WTC11 (cell line): ENCODE measurements around the gene INHA. TPM values are rescaled to one million over a fixed set of nuclear protein-coding genes. Genes with fewer than 3 reads are reported as not detected.

Experiments
- ATAC-seq: fragments of 200-7000 bp; cut with Tn5 transposase; 2 replicates; pipeline ENCODE4 v1.10.0; 2021; ENCODE audit warnings: mild to moderate bottlenecking, moderate library complexity
- CTCF ChIA-PET: fragments of 300-600 bp; sonication (Branson Sonifier 250); formaldehyde crosslinking; loops from one replicate; lab custom pipeline; 2021; ENCODE audit warnings: antibody characterized with exemption; lab: Charles Lee
- POLR2A ChIA-PET: fragments of 350-600 bp; sonication (Branson Sonifier 250); formaldehyde crosslinking; loops from one replicate; lab custom pipeline; 2021; ENCODE audit warnings: antibody characterized with exemption; lab: Charles Lee
- DNase-seq: peaks from one replicate; pipeline ENCODE4 v3.0.0; 2021; ENCODE audit warnings: low spot score
- H3K27ac Mint-ChIP-seq: 2 replicates; pipeline ENCODE4 v1.8.0; 2021; ENCODE audit warnings: mixed read lengths
- H3K27me3 Mint-ChIP-seq: 2 replicates; pipeline ENCODE4 v1.8.0; 2021; ENCODE audit warnings: low read depth, mild to moderate bottlenecking, moderate library complexity, mixed read lengths
- H3K36me3 Mint-ChIP-seq: 2 replicates; pipeline ENCODE4 v1.8.0; 2021; ENCODE audit warnings: mixed read lengths
- H3K4me1 Mint-ChIP-seq: 2 replicates; pipeline ENCODE4 v1.8.0; 2022; ENCODE audit warnings: mixed read lengths
- H3K4me3 Mint-ChIP-seq: 2 replicates; pipeline ENCODE4 v1.8.0; 2021; ENCODE audit warnings: mild to moderate bottlenecking, moderate library complexity, mixed read lengths
- H3K9me3 Mint-ChIP-seq: 2 replicates; pipeline ENCODE4 v1.8.0; 2021; ENCODE audit warnings: mixed read lengths
- ATF3 ChIP-seq: sonication (generic); formaldehyde crosslinking; conservative IDR thresholded peaks from 2 replicates; pipeline ENCODE4 v1.8.1; 2022; ENCODE audit warnings: mild to moderate bottlenecking, missing genetic modification reagents
- CREM ChIP-seq: sonication (generic); formaldehyde crosslinking; IDR thresholded peaks from 2 replicates; pipeline ENCODE4 v1.8.1; 2022; ENCODE audit warnings: mild to moderate bottlenecking, missing genetic modification reagents, moderate library complexity
- FOXJ3 ChIP-seq: sonication (generic); formaldehyde crosslinking; IDR thresholded peaks from 2 replicates; pipeline ENCODE4 v1.9.0; 2021; ENCODE audit warnings: missing genetic modification reagents, mild to moderate bottlenecking, borderline replicate concordance
- FOXK1 ChIP-seq: sonication (generic); formaldehyde crosslinking; IDR thresholded peaks from 2 replicates; pipeline ENCODE4 v1.8.0; 2022; ENCODE audit warnings: mild to moderate bottlenecking, moderate library complexity, missing genetic modification reagents
- HMGXB4 ChIP-seq: sonication (generic); formaldehyde crosslinking; IDR thresholded peaks from 2 replicates; pipeline ENCODE4 v1.8.1; 2023; ENCODE audit warnings: mild to moderate bottlenecking, moderate library complexity, missing genetic modification reagents
- KAT7 ChIP-seq: sonication (generic); formaldehyde crosslinking; IDR thresholded peaks from 2 replicates; pipeline ENCODE4 v1.8.1; 2023; ENCODE audit warnings: missing genetic modification reagents, mild to moderate bottlenecking, borderline replicate concordance
- MXD4 ChIP-seq: fragments of 250-450 bp; sonication (Bioruptor Pico); IDR thresholded peaks from 2 replicates; pipeline ENCODE4 v1.8.0; 2021; ENCODE audit warnings: mild to moderate bottlenecking, moderate library complexity, borderline replicate concordance
- MYBL2 ChIP-seq: sonication (generic); formaldehyde crosslinking; IDR thresholded peaks from 2 replicates; pipeline ENCODE4 v1.8.1; 2023; ENCODE audit warnings: mild to moderate bottlenecking, moderate library complexity, missing genetic modification reagents
- PREB ChIP-seq: sonication (generic); formaldehyde crosslinking; IDR thresholded peaks from 2 replicates; pipeline ENCODE4 v1.8.1; 2022; ENCODE audit warnings: mild to moderate bottlenecking, missing genetic modification reagents, moderate library complexity, borderline replicate concordance
- RORB ChIP-seq: fragments of 250-450 bp; sonication (Bioruptor Pico); IDR thresholded peaks from 2 replicates; pipeline ENCODE4 v1.9.0; 2021; ENCODE audit warnings: mild to moderate bottlenecking
- SP1 ChIP-seq: sonication (generic); formaldehyde crosslinking; conservative IDR thresholded peaks from 2 replicates; pipeline ENCODE4 v1.8.1; 2022; ENCODE audit warnings: missing genetic modification reagents
- TEAD1 ChIP-seq: sonication (generic); formaldehyde crosslinking; IDR thresholded peaks from 2 replicates; pipeline ENCODE4 v1.8.0; 2022; ENCODE audit warnings: mild to moderate bottlenecking, missing genetic modification reagents
- TP53 ChIP-seq: sonication (generic); formaldehyde crosslinking; IDR thresholded peaks from 2 replicates; pipeline ENCODE4 v1.8.1; 2023; ENCODE audit warnings: mild to moderate bottlenecking, missing genetic modification reagents
- ZNF232 ChIP-seq: sonication (generic); formaldehyde crosslinking; IDR thresholded peaks from 2 replicates; pipeline ENCODE4 v1.8.0; 2022; ENCODE audit warnings: mild to moderate bottlenecking, missing genetic modification reagents
- total RNA-seq: library from RNA; stranded (reverse); gene quantifications from 3 replicates; pipeline ENCODE4 v1.2.3, GENCODE V29; 2021
- TF ChIP-seq, protein P1 (sequence below): sonication (generic); formaldehyde crosslinking; IDR thresholded peaks from 2 replicates; pipeline ENCODE4 v1.8.0; 2022; ENCODE audit warnings: mild to moderate bottlenecking, missing genetic modification reagents
- TF ChIP-seq, protein P2 (sequence below): fragments of 250-450 bp; sonication (Bioruptor Pico); IDR thresholded peaks from 2 replicates; pipeline ENCODE4 v1.9.0; 2021; ENCODE audit warnings: mild to moderate bottlenecking, borderline replicate concordance
- TF ChIP-seq, protein P3 (sequence below): fragments of 200-600 bp; IDR thresholded peaks from 2 replicates; pipeline ENCODE4 v1.8.0; 2022; ENCODE audit warnings: antibody characterized with exemption
- TF ChIP-seq, protein P4 (sequence below): sonication (generic); formaldehyde crosslinking; IDR thresholded peaks from 2 replicates; pipeline ENCODE4 v1.8.1; 2023; ENCODE audit warnings: mild to moderate bottlenecking, missing genetic modification reagents

Gene INHA
- total RNA-seq, 1 experiment from 2014 or later: 1.4 TPM

GRCh38 chr2:219540784-219541504 lies 31.2 kb upstream of the INHA start (continued):
- no peak for TF ChIP-seq PREB (CRISPR knock-in tag)
- no peak for TF ChIP-seq TP53 (CRISPR knock-in tag)

DNA sequence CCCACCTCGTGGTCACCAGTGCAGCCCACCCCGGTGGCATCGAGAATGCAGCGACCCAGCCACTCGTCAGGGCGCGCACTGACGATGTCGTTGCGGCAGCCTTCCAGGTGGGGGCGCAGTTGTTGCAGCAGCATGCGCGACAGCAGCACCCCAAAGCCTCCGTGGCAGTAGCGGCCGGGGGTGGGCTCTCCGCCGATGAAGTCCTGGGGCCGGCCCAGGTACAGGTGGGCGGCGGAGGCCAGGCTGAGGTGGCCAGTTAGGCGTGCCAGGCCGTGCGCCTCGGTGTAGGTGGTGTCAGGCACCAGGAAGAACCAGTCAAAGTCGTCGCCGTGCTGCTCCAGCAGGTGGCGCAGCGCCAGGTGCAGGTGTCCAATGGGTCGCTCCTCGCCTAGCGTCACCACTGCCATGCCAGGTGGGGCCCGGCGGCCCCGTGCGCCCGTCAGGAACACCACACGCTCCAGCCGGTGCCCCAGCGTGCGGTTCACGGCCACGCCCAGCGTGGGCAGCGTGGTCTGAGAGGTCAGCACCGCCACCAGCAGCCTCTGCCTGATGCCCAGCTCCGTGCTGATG lies 30.4 kb upstream of the INHA start:
- Mint-ChIP-seq H3K36me3 (peaks cover 22% of the 10 kb centered on the region), H3K9me3 (no peaks in the 10 kb centered on the region), H3K27ac (no peak overlapping the region), H3K4me3 (peak overlapping the region; percentile 86), H3K4me1 (peaks cover 36% of the 10 kb centered on the region), H3K27me3 (peaks cover 22% of the 10 kb centered on the region)
- ATAC-seq (peak; percentile 23), DNase-seq (peak; percentile 94)
- ChIA-PET POLR2A (interaction anchor here (0.6 to 1.1 kb wide), 2 partner anchors 53 to 539 kb away, joined by 3 to 5 read pairs; no protein-coding TSS in a partner anchor), CTCF (interaction anchor here (0.5 to 41.3 kb wide), 39 partner anchors 11 to 1648 kb away, joined by 3 to 2316 read pairs (median 4); partner anchors contain the start of genes DNPEP, GMPPA, OBSL1 and STK11IP)
- TF ChIP-seq FOXJ3 (CRISPR knock-in tag) (no peak), HMGXB4 (CRISPR knock-in tag) (peak; percentile 99), ZNF232 (CRISPR knock-in tag) (no peak), SP1 (CRISPR knock-in tag) (peak; percentile 56), FOXK1 (CRISPR knock-in tag) (peak; percentile 83), ATF3 (0 out of 2 replicates have a peak, but pooled peaks have one; percentile 28), MXD4 (CRISPR knock-in tag) (no peak), CREM (CRISPR knock-in tag) (peak; percentile 72; the same call in 1 of the 2 replicates), MYBL2 (CRISPR knock-in tag) (no peak), TEAD1 (CRISPR knock-in tag) (peak; percentile 30; the same call in 1 of the 2 replicates), KAT7 (0 out of 2 replicates have a peak, but pooled peaks have one; percentile 51), RORB (CRISPR knock-in tag) (no peak)
- TF ChIP-seq, protein P1, sequence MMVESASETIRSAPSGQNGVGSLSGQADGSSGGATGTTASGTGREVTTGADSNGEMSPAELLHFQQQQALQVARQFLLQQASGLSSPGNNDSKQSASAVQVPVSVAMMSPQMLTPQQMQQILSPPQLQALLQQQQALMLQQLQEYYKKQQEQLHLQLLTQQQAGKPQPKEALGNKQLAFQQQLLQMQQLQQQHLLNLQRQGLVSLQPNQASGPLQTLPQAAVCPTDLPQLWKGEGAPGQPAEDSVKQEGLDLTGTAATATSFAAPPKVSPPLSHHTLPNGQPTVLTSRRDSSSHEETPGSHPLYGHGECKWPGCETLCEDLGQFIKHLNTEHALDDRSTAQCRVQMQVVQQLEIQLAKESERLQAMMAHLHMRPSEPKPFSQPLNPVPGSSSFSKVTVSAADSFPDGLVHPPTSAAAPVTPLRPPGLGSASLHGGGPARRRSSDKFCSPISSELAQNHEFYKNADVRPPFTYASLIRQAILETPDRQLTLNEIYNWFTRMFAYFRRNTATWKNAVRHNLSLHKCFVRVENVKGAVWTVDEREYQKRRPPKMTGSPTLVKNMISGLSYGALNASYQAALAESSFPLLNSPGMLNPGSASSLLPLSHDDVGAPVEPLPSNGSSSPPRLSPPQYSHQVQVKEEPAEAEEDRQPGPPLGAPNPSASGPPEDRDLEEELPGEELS (CRISPR knock-in tag): peak; percentile 61; the same call in 1 of the 2 replicates
- TF ChIP-seq, protein P2, sequence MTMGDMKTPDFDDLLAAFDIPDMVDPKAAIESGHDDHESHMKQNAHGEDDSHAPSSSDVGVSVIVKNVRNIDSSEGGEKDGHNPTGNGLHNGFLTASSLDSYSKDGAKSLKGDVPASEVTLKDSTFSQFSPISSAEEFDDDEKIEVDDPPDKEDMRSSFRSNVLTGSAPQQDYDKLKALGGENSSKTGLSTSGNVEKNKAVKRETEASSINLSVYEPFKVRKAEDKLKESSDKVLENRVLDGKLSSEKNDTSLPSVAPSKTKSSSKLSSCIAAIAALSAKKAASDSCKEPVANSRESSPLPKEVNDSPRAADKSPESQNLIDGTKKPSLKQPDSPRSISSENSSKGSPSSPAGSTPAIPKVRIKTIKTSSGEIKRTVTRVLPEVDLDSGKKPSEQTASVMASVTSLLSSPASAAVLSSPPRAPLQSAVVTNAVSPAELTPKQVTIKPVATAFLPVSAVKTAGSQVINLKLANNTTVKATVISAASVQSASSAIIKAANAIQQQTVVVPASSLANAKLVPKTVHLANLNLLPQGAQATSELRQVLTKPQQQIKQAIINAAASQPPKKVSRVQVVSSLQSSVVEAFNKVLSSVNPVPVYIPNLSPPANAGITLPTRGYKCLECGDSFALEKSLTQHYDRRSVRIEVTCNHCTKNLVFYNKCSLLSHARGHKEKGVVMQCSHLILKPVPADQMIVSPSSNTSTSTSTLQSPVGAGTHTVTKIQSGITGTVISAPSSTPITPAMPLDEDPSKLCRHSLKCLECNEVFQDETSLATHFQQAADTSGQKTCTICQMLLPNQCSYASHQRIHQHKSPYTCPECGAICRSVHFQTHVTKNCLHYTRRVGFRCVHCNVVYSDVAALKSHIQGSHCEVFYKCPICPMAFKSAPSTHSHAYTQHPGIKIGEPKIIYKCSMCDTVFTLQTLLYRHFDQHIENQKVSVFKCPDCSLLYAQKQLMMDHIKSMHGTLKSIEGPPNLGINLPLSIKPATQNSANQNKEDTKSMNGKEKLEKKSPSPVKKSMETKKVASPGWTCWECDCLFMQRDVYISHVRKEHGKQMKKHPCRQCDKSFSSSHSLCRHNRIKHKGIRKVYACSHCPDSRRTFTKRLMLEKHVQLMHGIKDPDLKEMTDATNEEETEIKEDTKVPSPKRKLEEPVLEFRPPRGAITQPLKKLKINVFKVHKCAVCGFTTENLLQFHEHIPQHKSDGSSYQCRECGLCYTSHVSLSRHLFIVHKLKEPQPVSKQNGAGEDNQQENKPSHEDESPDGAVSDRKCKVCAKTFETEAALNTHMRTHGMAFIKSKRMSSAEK: no peak
- TF ChIP-seq, protein P3, sequence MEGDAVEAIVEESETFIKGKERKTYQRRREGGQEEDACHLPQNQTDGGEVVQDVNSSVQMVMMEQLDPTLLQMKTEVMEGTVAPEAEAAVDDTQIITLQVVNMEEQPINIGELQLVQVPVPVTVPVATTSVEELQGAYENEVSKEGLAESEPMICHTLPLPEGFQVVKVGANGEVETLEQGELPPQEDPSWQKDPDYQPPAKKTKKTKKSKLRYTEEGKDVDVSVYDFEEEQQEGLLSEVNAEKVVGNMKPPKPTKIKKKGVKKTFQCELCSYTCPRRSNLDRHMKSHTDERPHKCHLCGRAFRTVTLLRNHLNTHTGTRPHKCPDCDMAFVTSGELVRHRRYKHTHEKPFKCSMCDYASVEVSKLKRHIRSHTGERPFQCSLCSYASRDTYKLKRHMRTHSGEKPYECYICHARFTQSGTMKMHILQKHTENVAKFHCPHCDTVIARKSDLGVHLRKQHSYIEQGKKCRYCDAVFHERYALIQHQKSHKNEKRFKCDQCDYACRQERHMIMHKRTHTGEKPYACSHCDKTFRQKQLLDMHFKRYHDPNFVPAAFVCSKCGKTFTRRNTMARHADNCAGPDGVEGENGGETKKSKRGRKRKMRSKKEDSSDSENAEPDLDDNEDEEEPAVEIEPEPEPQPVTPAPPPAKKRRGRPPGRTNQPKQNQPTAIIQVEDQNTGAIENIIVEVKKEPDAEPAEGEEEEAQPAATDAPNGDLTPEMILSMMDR: peak; percentile 100
- TF ChIP-seq, protein P4, sequence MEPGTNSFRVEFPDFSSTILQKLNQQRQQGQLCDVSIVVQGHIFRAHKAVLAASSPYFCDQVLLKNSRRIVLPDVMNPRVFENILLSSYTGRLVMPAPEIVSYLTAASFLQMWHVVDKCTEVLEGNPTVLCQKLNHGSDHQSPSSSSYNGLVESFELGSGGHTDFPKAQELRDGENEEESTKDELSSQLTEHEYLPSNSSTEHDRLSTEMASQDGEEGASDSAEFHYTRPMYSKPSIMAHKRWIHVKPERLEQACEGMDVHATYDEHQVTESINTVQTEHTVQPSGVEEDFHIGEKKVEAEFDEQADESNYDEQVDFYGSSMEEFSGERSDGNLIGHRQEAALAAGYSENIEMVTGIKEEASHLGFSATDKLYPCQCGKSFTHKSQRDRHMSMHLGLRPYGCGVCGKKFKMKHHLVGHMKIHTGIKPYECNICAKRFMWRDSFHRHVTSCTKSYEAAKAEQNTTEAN: peak; percentile 89
